Measurements from ENCODE around the gene EPGN.

GRCh38 chr4:74314944-74315343 lies 6.7 kb downstream of the EPGN start:
- TF ChIP-seq CTCF (IDR thresholded peaks at IDR 0.05; ENCODE audit: insufficient read depth, low read length, poor library complexity, severe bottlenecking), result no peak
- TF ChIP-seq EZH2phosphoT487 (conservative IDR thresholded peaks at IDR 0.05; ENCODE audit: low read length), result no peak
